ENCODE data around the gene GRID1. TPM values are rescaled to one million over a fixed set of nuclear protein-coding genes. Genes with fewer than 3 reads are reported as not detected.

Gene GRID1
- total RNA-seq, 1 donor from 2014 or later = 0.75 TPM

- Histone ChIP-seq H2AFZ (ENCODE audit: low read depth, low read length) (no peak overlapping the region), H3K4me1 (ENCODE audit: insufficient read depth, low read length) (no peaks in the 10 kb centered on the region), H3K4me3 (ENCODE audit: insufficient read depth, low read depth, low read length) (no peak overlapping the region), H3K27me3 (ENCODE audit: insufficient read depth, low read length) (no peaks in the 10 kb centered on the region), H3K9me3 (ENCODE audit: insufficient read depth, low read depth, low read length) (no peaks in the 10 kb centered on the region), H3K27ac (ENCODE audit: low read depth, low read length) (no peak overlapping the region), H4K20me1 (ENCODE audit: insufficient read depth, low read length) (no peaks in the 10 kb centered on the region), H3K4me2 (ENCODE audit: low read length) (no peak overlapping the region), H3K9ac (ENCODE audit: low read length) (no peak overlapping the region), H3K36me3 (ENCODE audit: insufficient read depth, low read length) (no peaks in the 10 kb centered on the region), H3K79me2 (ENCODE audit: insufficient read depth, low read length) (no peaks in the 10 kb centered on the region)
- TF ChIP-seq CTCF (IDR thresholded peaks at IDR 0.05; ENCODE audit: insufficient read depth, low read depth, low read length) (no peak), EZH2 (IDR thresholded peaks at IDR 0.05; ENCODE audit: insufficient read depth, low read length) (no peak)
- Mint-ChIP-seq H3K27me3 (ENCODE audit: low read depth, unreplicated experiment) (peaks cover 44% of the 10 kb centered on the region), H3K27ac (ENCODE audit: unreplicated experiment) (no peak overlapping the region), H3K36me3 (ENCODE audit: low read depth, unreplicated experiment) (no peaks in the 10 kb centered on the region), H3K4me1 (ENCODE audit: low read depth, unreplicated experiment) (peaks cover 13% of the 10 kb centered on the region), H3K4me3 (ENCODE audit: unreplicated experiment) (no peak overlapping the region), H3K9me3 (ENCODE audit: unreplicated experiment) (peaks cover 9% of the 10 kb centered on the region)
- no peak for DNase-seq (ENCODE audit: low read depth)
- FAIRE-seq = no peak
Measured at GRCh38 chr10:86349940-86350630, 16.5 kb downstream of the GRID1 start.

GRCh38 chr10:86349474-86349873 is 17.1 kb downstream of the GRID1 start:
- Histone ChIP-seq H4K20me1 (ENCODE audit: insufficient read depth, low read length) (no peaks in the 10 kb centered on the region), H3K79me2 (ENCODE audit: insufficient read depth, low read length) (no peaks in the 10 kb centered on the region), H3K27ac (ENCODE audit: low read depth, low read length) (no peak overlapping the region), H3K27me3 (ENCODE audit: insufficient read depth, low read length) (no peaks in the 10 kb centered on the region), H3K4me3 (ENCODE audit: insufficient read depth, low read depth, low read length) (no peak overlapping the region), H2AFZ (ENCODE audit: low read depth, low read length) (no peak overlapping the region), H3K4me1 (ENCODE audit: insufficient read depth, low read length) (no peaks in the 10 kb centered on the region), H3K36me3 (ENCODE audit: insufficient read depth, low read length) (no peaks in the 10 kb centered on the region), H3K9ac (ENCODE audit: low read length) (no peak overlapping the region), H3K4me2 (ENCODE audit: low read length) (no peak overlapping the region), H3K9me3 (ENCODE audit: insufficient read depth, low read depth, low read length) (no peaks in the 10 kb centered on the region)
- FAIRE-seq (no peak), DNase-seq (ENCODE audit: low read depth) (no peak)
- Mint-ChIP-seq H3K4me1 (ENCODE audit: low read depth, unreplicated experiment) (peaks cover 10% of the 10 kb centered on the region), H3K4me3 (ENCODE audit: unreplicated experiment) (no peak overlapping the region), H3K36me3 (ENCODE audit: low read depth, unreplicated experiment) (no peaks in the 10 kb centered on the region), H3K27me3 (ENCODE audit: low read depth, unreplicated experiment) (peaks cover 40% of the 10 kb centered on the region), H3K27ac (ENCODE audit: unreplicated experiment) (no peak overlapping the region), H3K9me3 (ENCODE audit: unreplicated experiment) (peaks cover 9% of the 10 kb centered on the region)
- TF ChIP-seq EZH2 (IDR thresholded peaks at IDR 0.05; ENCODE audit: insufficient read depth, low read length) (no peak), CTCF (IDR thresholded peaks at IDR 0.05; ENCODE audit: insufficient read depth, low read depth, low read length) (peak; percentile 35)
